Mesendoderm (in vitro differentiated cells): ENCODE measurements around the gene PHAF1.
"Not testable (repeated sequence)": the region's sequence is repeated elsewhere in the genome, so short reads cannot be mapped to it uniquely, and the experiment has no call there.

Experiments
- DNase-seq: peaks from one replicate; pipeline ENCODE4 v3.0.0; 2013
- H2AK5ac ChIP-seq: 2 replicates; pipeline ENCODE4 v1.6.1; 2013; ENCODE audit warnings: low read length, inconsistent platforms
- H2BK120ac ChIP-seq: 2 replicates; pipeline ENCODE4 v1.6.1; 2013; ENCODE audit warnings: low read depth, mild to moderate bottlenecking, low read length, moderate library complexity, mixed read lengths
- H2BK15ac ChIP-seq: replicated peaks from 2 replicates; pipeline ENCODE4 v1.6.1; 2013; ENCODE audit warnings: low read depth, mild to moderate bottlenecking, moderate library complexity
- H2BK5ac ChIP-seq: 2 replicates; pipeline ENCODE4 v1.6.1; 2013; ENCODE audit warnings: low read length, inconsistent platforms
- H3K18ac ChIP-seq: 2 replicates; pipeline ENCODE4 v1.6.1; 2013; ENCODE audit warnings: mild to moderate bottlenecking, low read length, mixed read lengths
- H3K23ac ChIP-seq: one replicate; pipeline ENCODE4 v1.6.1; 2013; ENCODE audit warnings: low read length
- H3K27ac ChIP-seq: 2 replicates; pipeline ENCODE4 v1.5.1; 2013; ENCODE audit warnings: low read depth, mild to moderate bottlenecking, inconsistent platforms, low read length, moderate library complexity
- H3K27me3 ChIP-seq: 2 replicates; pipeline ENCODE4 v1.6.1; 2013; ENCODE audit warnings: low read length, control low read depth, mild to moderate bottlenecking, inconsistent platforms; ENCODE audit not compliant: insufficient read depth, poor library complexity
- H3K36me3 ChIP-seq: 2 replicates; pipeline ENCODE4 v1.6.1; 2013; ENCODE audit warnings: low read length, inconsistent platforms; ENCODE audit not compliant: control insufficient read depth, insufficient read depth
- H3K4ac ChIP-seq: one replicate; pipeline ENCODE4 v1.6.1; 2013; ENCODE audit warnings: low read depth, mild to moderate bottlenecking, low read length, moderate library complexity
- H3K4me1 ChIP-seq: 2 replicates; pipeline ENCODE4 v1.6.1; 2013; ENCODE audit warnings: low read depth, low read length, inconsistent platforms; ENCODE audit not compliant: control insufficient read depth
- H3K4me2 ChIP-seq: 2 replicates; pipeline ENCODE4 v1.6.1; 2013; ENCODE audit warnings: low read length
- H3K4me3 ChIP-seq: 2 replicates; pipeline ENCODE4 v1.5.1; 2013; ENCODE audit warnings: mild to moderate bottlenecking, low read length
- H3K56ac ChIP-seq: one replicate; pipeline ENCODE4 v1.6.1; 2013; ENCODE audit warnings: low read length
- H3K79me1 ChIP-seq: 2 replicates; pipeline ENCODE4 v1.6.1; 2013; ENCODE audit warnings: low read length, inconsistent platforms
- H3K79me2 ChIP-seq: 2 replicates; pipeline ENCODE4 v1.6.1; 2013; ENCODE audit warnings: mild to moderate bottlenecking, low read length; ENCODE audit not compliant: control insufficient read depth, insufficient read depth
- H3K9ac ChIP-seq: 2 replicates; pipeline ENCODE4 v1.6.1; 2013; ENCODE audit warnings: low read length, inconsistent platforms
- H4K5ac ChIP-seq: one replicate; pipeline ENCODE4 v1.6.1; 2013; ENCODE audit warnings: low read length
- H4K8ac ChIP-seq: one replicate; pipeline ENCODE4 v1.6.1; 2013; ENCODE audit warnings: low read depth, mild to moderate bottlenecking, control low read depth, low read length, moderate library complexity
- WGBS: extraction: QIAGEN DNeasy Blood & Tissue Kit; methylation state at CpG from one replicate; pipeline ENCODE4 v1.1.7; 2013; ENCODE audit warnings: low lambda C conversion rate, missing lambda C conversion rate; ENCODE audit not compliant: insufficient coverage; ENCODE audit errors: extremely low coverage; 5-methylcytosine and 5-hydroxymethylcytosine counted together

PHAF1 gene

DNA sequence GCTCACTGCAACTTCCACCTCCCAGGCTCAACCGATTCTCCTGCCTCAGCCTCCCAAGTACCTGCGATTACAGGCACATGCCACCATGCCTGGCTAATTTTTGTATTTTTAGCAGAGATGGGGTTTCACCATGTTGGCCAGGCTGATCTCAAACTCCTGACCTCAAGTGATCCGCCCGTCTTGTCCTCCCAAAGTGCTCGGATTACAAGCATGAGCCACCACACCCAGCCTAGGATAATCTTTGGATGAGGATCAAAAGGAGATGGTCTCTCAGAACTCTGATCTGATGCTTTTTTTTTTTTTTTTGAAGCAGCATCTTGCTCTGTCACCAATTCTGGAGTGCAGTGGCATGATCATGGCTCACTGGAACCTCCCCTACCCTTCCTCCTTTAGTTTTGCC is 13.1 kb downstream of the PHAF1 start:
- H3K4me2 ChIP-seq, H3K27ac ChIP-seq, H3K4me1 ChIP-seq, DNase-seq, H3K4me3 ChIP-seq, H2BK15ac ChIP-seq, H3K23ac ChIP-seq, H3K27me3 ChIP-seq, H3K79me2 ChIP-seq, H2BK120ac ChIP-seq, H3K18ac ChIP-seq, H3K79me1 ChIP-seq, H4K5ac ChIP-seq, H3K36me3 ChIP-seq, H3K4ac ChIP-seq, H3K56ac ChIP-seq, H3K9ac ChIP-seq, H2BK5ac ChIP-seq, H4K8ac ChIP-seq, H2AK5ac ChIP-seq: not testable (repeated sequence)
- WGBS: no CpG with 5 or more reads among the region's 5 CpGs

GRCh38 chr16:67128417-67128816 is 18.7 kb downstream of the PHAF1 start:
- H3K4me2 ChIP-seq: no peak overlapping the region
- no peaks in the 10 kb centered on the region for H3K79me2 ChIP-seq
- H3K27ac ChIP-seq: no peak overlapping the region
- no peak overlapping the region for H4K8ac ChIP-seq
- no peak overlapping the region for H3K56ac ChIP-seq
- H2AK5ac ChIP-seq: no peak overlapping the region
- H3K23ac ChIP-seq: no peak overlapping the region
- H3K18ac ChIP-seq: no peak overlapping the region
- H3K36me3 ChIP-seq: peaks cover 7% of the 10 kb centered on the region
- no peak for DNase-seq
- no peak overlapping the region for H4K5ac ChIP-seq
- no peak overlapping the region for H3K4ac ChIP-seq
- no peaks in the 10 kb centered on the region for H3K4me1 ChIP-seq
- no peak overlapping the region for H2BK5ac ChIP-seq
- no peak overlapping the region for H3K9ac ChIP-seq
- no peaks in the 10 kb centered on the region for H3K27me3 ChIP-seq
- no peak overlapping the region for H2BK15ac ChIP-seq
- H2BK120ac ChIP-seq: no peak overlapping the region
- no peak overlapping the region for H3K4me3 ChIP-seq
- H3K79me1 ChIP-seq: no peaks in the 10 kb centered on the region

GRCh38 chr16:67128887-67129286 is 19.1 kb downstream of the PHAF1 start:
- H3K4ac ChIP-seq: no peak overlapping the region
- peaks cover 7% of the 10 kb centered on the region for H3K36me3 ChIP-seq
- H2AK5ac ChIP-seq: no peak overlapping the region
- H2BK120ac ChIP-seq: no peak overlapping the region
- H4K5ac ChIP-seq: no peak overlapping the region
- no peak overlapping the region for H3K9ac ChIP-seq
- no peak overlapping the region for H3K4me3 ChIP-seq
- H3K23ac ChIP-seq: no peak overlapping the region
- no peak overlapping the region for H3K56ac ChIP-seq
- no peak overlapping the region for H4K8ac ChIP-seq
- no peak for DNase-seq
- H3K4me1 ChIP-seq: no peaks in the 10 kb centered on the region
- no peak overlapping the region for H3K27ac ChIP-seq
- H3K18ac ChIP-seq: no peak overlapping the region
- H3K27me3 ChIP-seq: no peaks in the 10 kb centered on the region
- no peak overlapping the region for H2BK5ac ChIP-seq
- H3K79me2 ChIP-seq: no peaks in the 10 kb centered on the region
- no peaks in the 10 kb centered on the region for H3K79me1 ChIP-seq
- no peak overlapping the region for H3K4me2 ChIP-seq
- no peak overlapping the region for H2BK15ac ChIP-seq
- no CpG with 5 or more reads among the region's 3 CpGs for WGBS

GRCh38 chr16:67129422-67129821 is 19.7 kb downstream of the PHAF1 start:
- DNase-seq: no peak
- H3K23ac ChIP-seq: no peak overlapping the region
- no peak overlapping the region for H3K9ac ChIP-seq
- H3K79me1 ChIP-seq: no peaks in the 10 kb centered on the region
- no peak overlapping the region for H3K18ac ChIP-seq
- no peak overlapping the region for H3K27ac ChIP-seq
- peaks cover 7% of the 10 kb centered on the region for H3K36me3 ChIP-seq
- H3K79me2 ChIP-seq: no peaks in the 10 kb centered on the region
- H2BK15ac ChIP-seq: no peak overlapping the region
- no peak overlapping the region for H4K8ac ChIP-seq
- H3K4me2 ChIP-seq: no peak overlapping the region
- H2BK5ac ChIP-seq: no peak overlapping the region
- no peak overlapping the region for H3K4me3 ChIP-seq
- no peak overlapping the region for H3K56ac ChIP-seq
- no CpG with 5 or more reads among the region's 3 CpGs for WGBS
- H3K27me3 ChIP-seq: no peaks in the 10 kb centered on the region
- H2AK5ac ChIP-seq: no peak overlapping the region
- H3K4me1 ChIP-seq: no peaks in the 10 kb centered on the region
- no peak overlapping the region for H3K4ac ChIP-seq
- no peak overlapping the region for H4K5ac ChIP-seq
- no peak overlapping the region for H2BK120ac ChIP-seq

DNA sequence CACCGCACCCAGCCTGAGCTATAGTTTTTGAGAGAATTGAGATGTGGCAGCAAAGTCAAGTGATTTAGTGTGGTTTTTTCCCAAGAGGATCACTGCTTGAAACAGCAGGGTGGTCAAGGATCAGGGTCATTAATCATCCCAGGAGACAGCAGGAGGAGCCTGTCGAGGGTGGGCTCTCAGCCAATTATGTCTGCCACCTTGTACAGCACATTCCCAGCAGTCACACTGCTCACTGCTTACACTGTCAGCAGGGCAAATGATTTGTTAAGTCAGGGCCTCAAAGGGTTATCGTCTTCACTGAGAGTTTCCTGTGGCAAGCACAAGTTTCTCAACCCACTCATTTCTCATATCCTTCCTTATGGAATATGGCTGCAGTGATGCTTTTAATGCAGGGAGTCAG is 27.9 kb downstream of the PHAF1 start:
- Histone ChIP-seq H3K36me3 (peaks cover 6% of the 10 kb centered on the region), H2AK5ac (no peak overlapping the region), H2BK5ac (no peak overlapping the region), H3K56ac (no peak overlapping the region), H3K79me2 (no peaks in the 10 kb centered on the region), H3K4ac (no peak overlapping the region), H2BK120ac (no peak overlapping the region), H3K79me1 (no peaks in the 10 kb centered on the region), H4K5ac (no peak overlapping the region), H3K23ac (no peak overlapping the region), H3K4me2 (no peak overlapping the region), H2BK15ac (no peak overlapping the region), H3K27me3 (no peaks in the 10 kb centered on the region), H4K8ac (no peak overlapping the region), H3K4me3 (no peak overlapping the region), H3K18ac (no peak overlapping the region), H3K9ac (no peak overlapping the region), H3K27ac (no peak overlapping the region), H3K4me1 (no peaks in the 10 kb centered on the region)
- no peak for DNase-seq
- no CpG with 5 or more reads among the region's 3 CpGs for WGBS

GRCh38 chr16:67141391-67141790 is 31.6 kb downstream of the PHAF1 start:
- no peaks in the 10 kb centered on the region for H3K79me1 ChIP-seq
- H3K4me3 ChIP-seq: no peak overlapping the region
- H3K9ac ChIP-seq: no peak overlapping the region
- H2BK15ac ChIP-seq: no peak overlapping the region
- H4K5ac ChIP-seq: no peak overlapping the region
- DNase-seq: no peak
- H2AK5ac ChIP-seq: no peak overlapping the region
- no peak overlapping the region for H3K4me2 ChIP-seq
- no peak overlapping the region for H2BK5ac ChIP-seq
- no peaks in the 10 kb centered on the region for H3K79me2 ChIP-seq
- no peak overlapping the region for H3K27ac ChIP-seq
- H3K56ac ChIP-seq: no peak overlapping the region
- no peak overlapping the region for H2BK120ac ChIP-seq
- no peak overlapping the region for H3K4ac ChIP-seq
- no peak overlapping the region for H3K23ac ChIP-seq
- no peaks in the 10 kb centered on the region for H3K4me1 ChIP-seq
- H4K8ac ChIP-seq: no peak overlapping the region
- no CpG with 5 or more reads among the region's 13 CpGs for WGBS
- H3K27me3 ChIP-seq: no peaks in the 10 kb centered on the region
- no peak overlapping the region for H3K18ac ChIP-seq
- peaks cover 4% of the 10 kb centered on the region for H3K36me3 ChIP-seq
